ENCODE results near the gene MEIKIN.
"Not testable (repeated sequence)": the region's sequence is repeated elsewhere in the genome, so short reads cannot be mapped to it uniquely, and the experiment has no call there.

Gene MEIKIN

GRCh38 chr5:131812371-131813160, 132.9 kb downstream of the MEIKIN start:
- no peak for DNase-seq (ENCODE audit: low spot score)
- FAIRE-seq = no peak

- no peak for FAIRE-seq
Observed at GRCh38 chr5:131810510-131811249, 134.8 kb downstream of the MEIKIN start.

GRCh38 chr5:131796793-131797693, 148.4 kb downstream of the MEIKIN start, which contains the start of gene FNIP1:
TSS of gene FNIP1 (minus strand) at chr5:131797017. CDS start at chr5:131796921, 96 bp downstream.
- peak; percentile 92 for FAIRE-seq
- peak; percentile 100 for DNase-seq (ENCODE audit: low spot score)

More at GRCh38 chr5:131810510-131811249, 134.8 kb downstream of the MEIKIN start:
- DNase-seq (ENCODE audit: low spot score) = peak; percentile 16

GRCh38 chr5:131795879-131796792, 149.3 kb downstream of the MEIKIN start:
- peak; percentile 51 for DNase-seq (ENCODE audit: low spot score)
- FAIRE-seq = no peak

GRCh38 chr5:131795228-131795627, 150.2 kb downstream of the MEIKIN start:
- no peak for DNase-seq (ENCODE audit: low spot score)
- FAIRE-seq = no peak

- FAIRE-seq (no peak), DNase-seq (ENCODE audit: low spot score) (no peak)
Observed at GRCh38 chr5:131794586-131794985, 150.9 kb downstream of the MEIKIN start.

GRCh38 chr5:131792896-131793295, 152.6 kb downstream of the MEIKIN start:
- no peak for DNase-seq (ENCODE audit: low spot score)
- no peak for FAIRE-seq

GRCh38 chr5:131791866-131792265, 153.6 kb downstream of the MEIKIN start:
- DNase-seq (ENCODE audit: low spot score) = no peak
- FAIRE-seq = no peak

GRCh38 chr5:131790550-131790949, 154.9 kb downstream of the MEIKIN start:
- FAIRE-seq (no peak), DNase-seq (ENCODE audit: low spot score) (no peak)

- DNase-seq (ENCODE audit: low spot score) (no peak), FAIRE-seq (no peak)
Observed at GRCh38 chr5:131789765-131790164, 155.7 kb downstream of the MEIKIN start.

- FAIRE-seq (no peak), DNase-seq (ENCODE audit: low spot score) (no peak)
Observed at GRCh38 chr5:131787736-131788135, 157.7 kb downstream of the MEIKIN start.

GRCh38 chr5:131786900-131787692, 158.4 kb downstream of the MEIKIN start:
- DNase-seq (ENCODE audit: low spot score) (no peak), FAIRE-seq (no peak)

- FAIRE-seq (no peak), DNase-seq (ENCODE audit: low spot score) (no peak)
Observed at GRCh38 chr5:131786036-131786435, 159.4 kb downstream of the MEIKIN start.

GRCh38 chr5:131783874-131784273, 161.6 kb downstream of the MEIKIN start:
- no peak for DNase-seq (ENCODE audit: low spot score)
- FAIRE-seq = no peak

- no peak for DNase-seq (ENCODE audit: low spot score)
- FAIRE-seq = no peak
Observed at GRCh38 chr5:131783357-131783756, 162.1 kb downstream of the MEIKIN start.

- DNase-seq (ENCODE audit: low spot score) (no peak), FAIRE-seq (no peak)
Observed at GRCh38 chr5:131782717-131783116, 162.7 kb downstream of the MEIKIN start.

GRCh38 chr5:131778141-131778540, 167.3 kb downstream of the MEIKIN start:
- DNase-seq (ENCODE audit: low spot score); FAIRE-seq: not testable (repeated sequence)

- no peak for DNase-seq (ENCODE audit: low spot score)
- no peak for FAIRE-seq
Observed at GRCh38 chr5:131776450-131776849, 169.0 kb downstream of the MEIKIN start.

GRCh38 chr5:131774652-131775367, 170.7 kb downstream of the MEIKIN start:
- DNase-seq (ENCODE audit: low spot score) (no peak), FAIRE-seq (no peak)
